Upper lobe of left lung (tissue), 4 donors: ENCODE data around the gene SHMT1.

Experiments
- EP300 ChIP-seq, 4 donors: sonication (generic); formaldehyde crosslinking; IDR thresholded peaks; one replicate each; pipeline ENCODE4 v1.5.1; 2017; ENCODE audit warnings: antibody characterized with exemption in 4 of 4, control low read depth in 2 of 4
- POLR2A ChIP-seq, 4 donors: fragments of 450-650 bp; IDR thresholded peaks; one replicate each; pipeline ENCODE4 v1.5.1; 2016 to 2017; ENCODE audit warnings: antibody characterized with exemption in 4 of 4, mild to moderate bottlenecking in 2 of 4
- POLR2AphosphoS5 ChIP-seq, 2 donors: sonication (generic); formaldehyde crosslinking; IDR thresholded peaks; one replicate each; pipeline ENCODE4 v1.5.1; 2017; ENCODE audit warnings: antibody characterized with exemption in 2 of 2
- TF ChIP-seq, protein P1 (sequence below), 6 experiments: fragments of 450-650 bp in 4 of 6; fragments of 200-600 bp in 2 of 6; sonication (generic) in 2 of 6; IDR thresholded peaks; one replicate each; pipeline ENCODE4 v1.5.1; 2016 to 2019; ENCODE audit warnings: antibody characterized with exemption in 6 of 6

DNA sequence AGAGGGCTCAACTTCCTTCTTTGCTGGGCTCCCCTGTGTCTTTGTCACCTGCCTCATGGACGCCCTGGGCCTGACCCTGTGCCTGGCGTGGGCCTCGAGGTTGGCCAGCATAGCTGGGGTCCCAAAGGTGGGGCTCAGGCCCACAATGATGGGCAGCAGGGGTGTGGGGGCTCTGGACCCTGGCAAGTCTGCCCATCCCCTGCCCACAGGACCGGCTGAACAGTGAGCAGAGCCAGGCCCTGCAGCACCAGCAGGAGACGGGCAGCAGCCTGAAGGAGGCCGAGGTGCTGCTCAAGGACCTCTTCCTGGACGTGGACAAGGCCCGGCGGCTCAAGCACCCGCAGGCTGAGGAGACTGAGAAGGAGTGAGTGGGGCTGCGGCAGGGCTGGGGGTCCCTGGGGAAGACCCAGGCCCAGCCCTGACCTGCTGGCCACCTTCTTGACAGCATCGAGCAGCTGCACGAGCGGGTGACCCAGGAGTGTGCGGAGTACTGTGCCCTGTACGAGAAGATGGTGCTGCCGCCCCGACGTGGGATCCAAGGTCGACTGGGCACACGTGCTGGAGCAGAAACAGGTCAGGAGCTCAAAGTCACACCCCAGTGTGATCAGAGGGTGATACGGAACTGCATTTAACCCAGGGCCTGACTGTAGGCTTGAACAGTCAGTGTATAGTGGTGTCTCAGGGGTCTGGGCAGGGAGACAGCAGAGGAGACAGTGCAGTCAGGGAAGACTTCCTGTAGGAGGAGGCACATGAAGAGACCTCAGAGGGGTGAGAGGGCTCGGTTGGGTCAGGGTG, 18.0 kb upstream of the SHMT1 start:
- TF ChIP-seq, protein P1, sequence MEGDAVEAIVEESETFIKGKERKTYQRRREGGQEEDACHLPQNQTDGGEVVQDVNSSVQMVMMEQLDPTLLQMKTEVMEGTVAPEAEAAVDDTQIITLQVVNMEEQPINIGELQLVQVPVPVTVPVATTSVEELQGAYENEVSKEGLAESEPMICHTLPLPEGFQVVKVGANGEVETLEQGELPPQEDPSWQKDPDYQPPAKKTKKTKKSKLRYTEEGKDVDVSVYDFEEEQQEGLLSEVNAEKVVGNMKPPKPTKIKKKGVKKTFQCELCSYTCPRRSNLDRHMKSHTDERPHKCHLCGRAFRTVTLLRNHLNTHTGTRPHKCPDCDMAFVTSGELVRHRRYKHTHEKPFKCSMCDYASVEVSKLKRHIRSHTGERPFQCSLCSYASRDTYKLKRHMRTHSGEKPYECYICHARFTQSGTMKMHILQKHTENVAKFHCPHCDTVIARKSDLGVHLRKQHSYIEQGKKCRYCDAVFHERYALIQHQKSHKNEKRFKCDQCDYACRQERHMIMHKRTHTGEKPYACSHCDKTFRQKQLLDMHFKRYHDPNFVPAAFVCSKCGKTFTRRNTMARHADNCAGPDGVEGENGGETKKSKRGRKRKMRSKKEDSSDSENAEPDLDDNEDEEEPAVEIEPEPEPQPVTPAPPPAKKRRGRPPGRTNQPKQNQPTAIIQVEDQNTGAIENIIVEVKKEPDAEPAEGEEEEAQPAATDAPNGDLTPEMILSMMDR (IDR thresholded peaks at IDR 0.05): no peak
- TF ChIP-seq POLR2A (IDR thresholded peaks at IDR 0.05) (no peak), POLR2AphosphoS5 (IDR thresholded peaks at IDR 0.05) (no peak), EP300 (IDR thresholded peaks at IDR 0.05) (no peak)
